Measurements from ENCODE around the gene SEMA3E.
"Not testable (repeated sequence)": the region's sequence is repeated elsewhere in the genome, so short reads cannot be mapped to it uniquely, and the experiment has no call there.

Gene SEMA3E

DNA sequence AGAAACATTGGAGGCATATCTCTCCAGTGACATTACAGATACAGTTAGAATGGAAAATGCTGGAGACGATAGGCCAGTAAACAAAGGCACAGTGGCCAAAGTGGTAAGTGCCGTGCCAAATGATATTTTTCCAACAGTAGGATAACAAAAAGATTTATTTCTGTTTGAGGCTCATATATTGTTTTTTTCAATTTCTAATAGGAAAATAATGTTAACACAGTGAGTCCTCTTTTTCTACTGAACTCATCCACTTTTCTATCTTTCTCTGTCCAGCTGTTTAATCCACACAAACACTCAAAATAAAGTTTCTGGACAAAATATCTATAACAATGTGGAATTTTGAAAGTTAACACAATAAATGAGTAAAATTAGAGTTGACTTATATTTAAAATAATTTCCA, 201.3 kb downstream of the SEMA3E start:
- DNase-seq, result no peak

DNA sequence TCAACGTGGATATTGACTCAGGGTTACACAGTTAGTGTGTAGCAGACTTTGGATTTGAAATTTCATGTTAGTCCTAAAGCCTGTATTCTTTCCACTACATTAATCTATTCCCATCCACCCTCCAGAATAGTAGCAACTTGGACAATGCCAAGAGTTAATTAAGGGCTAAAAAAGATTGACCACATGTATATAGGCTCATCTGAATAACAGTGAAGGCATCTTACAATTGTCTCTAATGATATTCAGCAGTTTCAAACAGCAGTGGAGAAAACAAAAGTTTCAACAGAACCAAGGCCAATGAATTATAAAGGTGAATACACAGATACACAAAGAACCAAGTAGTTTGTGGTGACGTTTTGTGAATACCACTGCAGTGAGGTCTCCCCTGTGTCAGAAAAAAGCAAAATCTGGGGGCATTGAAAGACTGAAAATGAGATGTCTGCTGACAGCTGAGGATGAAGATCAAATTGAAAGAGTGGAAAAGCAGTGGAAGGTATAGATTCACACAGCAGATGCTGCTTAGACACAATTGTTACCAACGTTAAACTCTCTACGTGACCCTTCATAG, 202.8 kb downstream of the SEMA3E start:
- DNase-seq, result no peak

DNA sequence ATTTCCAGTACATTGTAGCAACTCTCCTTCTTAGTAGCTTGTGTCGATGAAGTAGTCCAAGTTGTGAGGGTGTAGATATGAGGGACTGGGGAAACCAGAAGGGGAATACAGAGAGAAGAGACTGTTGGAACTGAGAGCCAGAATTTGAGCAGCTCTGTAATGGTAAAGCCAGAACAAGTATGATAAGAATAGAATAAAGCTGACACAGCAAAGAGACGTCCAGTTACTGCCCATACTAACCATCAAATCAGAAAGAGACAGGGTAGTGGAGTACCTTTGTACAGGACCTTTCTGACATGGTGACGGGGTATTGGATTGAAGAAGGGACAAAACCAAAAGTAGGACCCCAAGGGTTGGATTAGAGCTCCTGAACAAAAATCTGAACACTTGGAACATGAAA, 206.0 kb downstream of the SEMA3E start:
- no peak for DNase-seq

DNA sequence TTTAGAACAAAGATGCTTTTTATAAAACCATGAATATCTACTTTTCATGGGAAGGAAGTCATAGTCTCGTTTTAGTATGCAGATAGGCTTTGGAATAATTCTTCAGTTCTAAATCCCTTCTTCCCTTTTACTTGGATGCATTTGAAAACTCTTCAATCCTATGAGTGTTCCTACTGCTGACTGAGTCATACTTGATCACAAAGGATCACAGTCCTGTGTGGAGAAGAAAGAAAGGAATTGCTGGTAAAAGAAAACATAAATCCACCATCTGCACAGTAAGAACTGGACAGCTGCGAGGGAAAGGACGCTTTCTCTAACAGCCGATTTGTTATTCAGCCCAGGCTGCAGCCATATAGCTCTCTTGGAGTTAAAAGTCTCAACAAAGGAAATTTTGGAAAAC, 209.9 kb downstream of the SEMA3E start:
- DNase-seq, result no peak

DNA sequence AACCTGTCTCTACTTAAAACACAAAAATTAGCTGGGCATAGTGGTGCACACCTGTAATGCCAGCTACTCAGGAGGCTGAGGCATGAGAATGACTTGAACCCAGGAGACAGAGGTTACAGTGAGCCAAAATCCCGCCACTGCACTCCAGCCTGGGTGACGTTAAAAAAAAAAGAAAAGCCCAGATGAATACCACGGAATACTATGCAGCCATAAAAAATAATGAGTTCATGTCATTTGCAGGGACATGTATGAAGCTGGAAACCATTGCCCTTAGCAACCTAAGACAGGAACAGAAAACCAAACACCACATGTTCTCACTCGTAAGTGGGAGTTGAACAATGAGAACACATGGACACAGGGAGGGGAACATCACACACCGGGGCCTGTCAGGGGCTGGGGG, 218.7 kb downstream of the SEMA3E start:
- DNase-seq, result not testable (repeated sequence)

DNA sequence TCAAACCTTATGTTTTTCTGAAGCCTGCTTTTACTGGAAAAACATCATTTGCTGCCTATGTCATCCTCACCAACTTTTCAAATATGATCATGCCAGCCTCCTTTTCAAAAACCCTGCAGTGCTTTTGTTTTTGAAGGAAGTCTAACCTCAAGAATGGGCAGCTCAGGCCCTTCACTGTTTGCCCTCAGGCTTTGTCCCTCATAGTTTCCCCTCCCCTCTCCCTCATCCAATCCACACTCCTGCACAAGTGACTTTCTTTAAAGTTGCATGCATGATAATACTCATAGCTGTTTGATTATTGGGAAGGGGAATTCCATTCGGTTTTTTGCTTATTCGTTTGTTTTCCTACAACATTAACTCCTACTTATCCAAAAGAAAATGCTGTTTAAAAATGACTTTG, 219.4 kb downstream of the SEMA3E start:
- DNase-seq, result no peak

DNA sequence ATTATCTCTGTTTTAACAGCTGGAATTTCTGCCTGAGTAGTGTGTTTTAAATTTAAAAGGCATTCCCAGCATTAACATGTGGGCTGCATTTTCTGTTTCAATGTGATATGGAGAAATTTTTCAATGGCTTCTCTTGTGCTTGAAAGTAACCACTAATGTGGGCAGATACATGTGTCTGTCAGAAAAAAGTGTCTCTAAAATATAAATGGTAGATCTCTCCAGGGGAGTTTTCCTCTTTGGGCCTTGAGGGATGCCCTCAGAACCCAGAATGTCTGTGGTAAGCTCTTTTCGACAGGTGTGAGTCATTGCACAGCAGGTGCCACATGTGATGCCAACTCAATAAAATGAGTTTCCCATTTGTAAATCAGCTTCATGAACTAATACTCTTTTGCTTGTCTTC, 221.1 kb downstream of the SEMA3E start:
- no peak for DNase-seq

DNA sequence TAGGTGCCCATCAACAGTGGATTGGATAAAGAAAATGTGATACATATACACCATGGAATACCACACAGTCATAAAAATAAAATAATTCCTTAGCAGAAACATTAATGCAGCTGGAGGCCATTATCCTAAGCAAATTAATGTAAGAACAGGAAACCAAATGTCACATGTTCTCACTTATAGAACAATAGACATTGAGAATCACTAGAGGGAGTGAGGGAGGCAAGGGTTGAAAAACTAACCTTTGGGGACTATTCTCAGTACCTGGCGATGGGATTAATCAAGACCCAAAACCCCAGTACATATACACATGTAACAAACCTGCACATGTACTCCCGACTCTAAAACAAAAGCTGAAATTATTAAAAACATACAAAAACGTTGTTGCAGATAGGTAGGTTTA, 222.6 kb downstream of the SEMA3E start:
- no peak for DNase-seq

DNA sequence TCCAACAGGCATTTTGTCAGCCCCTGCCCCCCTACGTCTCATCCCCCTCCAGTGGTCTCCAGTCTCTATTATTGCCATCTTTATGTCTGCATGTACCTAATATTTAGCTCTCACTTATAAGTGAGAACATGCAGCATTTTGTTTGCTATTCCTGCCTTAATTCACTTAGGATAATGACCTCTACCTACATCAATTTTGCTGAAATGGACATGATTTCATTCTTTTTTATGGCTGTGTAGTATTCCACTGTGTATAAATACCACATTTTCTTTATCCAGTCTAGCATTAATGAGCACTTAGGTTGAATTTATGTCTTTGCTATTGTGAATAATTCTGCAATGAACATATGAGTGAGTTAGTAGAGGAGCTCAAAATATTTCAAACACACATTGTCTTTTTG, 229.9 kb downstream of the SEMA3E start:
- no peak for DNase-seq

DNA sequence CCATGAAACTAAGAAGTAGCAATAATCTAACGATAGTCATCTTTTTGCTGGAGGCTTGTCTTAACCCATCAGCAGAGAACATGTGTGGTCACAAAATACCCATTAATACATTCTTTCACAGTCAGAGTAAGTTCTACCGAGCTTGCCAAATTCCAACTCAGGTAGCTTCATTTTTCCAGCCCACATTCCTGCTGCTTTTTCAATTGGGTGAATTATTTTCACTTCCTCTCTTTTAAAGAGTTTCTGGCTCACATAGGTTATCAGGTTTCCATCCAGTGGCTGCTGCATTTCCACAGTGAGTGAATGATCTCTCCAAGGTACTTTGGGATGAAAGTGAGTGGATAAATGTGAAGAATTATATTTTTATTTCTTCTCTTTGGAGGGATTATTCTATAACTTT, 233.1 kb downstream of the SEMA3E start:
- no peak for DNase-seq

DNA sequence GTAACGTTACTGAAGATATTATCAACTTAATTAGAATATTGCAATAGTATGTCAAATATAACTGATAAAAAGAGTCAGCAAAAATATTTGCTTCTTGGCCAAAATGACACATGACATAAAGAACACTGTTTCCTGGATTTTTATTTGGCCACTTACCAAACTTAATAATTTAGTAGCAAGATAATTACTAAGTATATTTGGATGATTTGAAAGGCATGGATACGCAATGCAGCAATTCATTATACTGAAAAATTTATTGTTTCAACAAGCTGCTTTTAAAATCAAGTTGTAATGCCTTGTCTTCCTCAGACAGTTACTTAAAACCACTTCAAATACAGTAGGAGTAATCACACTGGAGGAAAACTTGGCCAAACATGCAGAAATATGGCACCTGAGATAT, 234.0 kb downstream of the SEMA3E start:
- DNase-seq, result no peak

DNA sequence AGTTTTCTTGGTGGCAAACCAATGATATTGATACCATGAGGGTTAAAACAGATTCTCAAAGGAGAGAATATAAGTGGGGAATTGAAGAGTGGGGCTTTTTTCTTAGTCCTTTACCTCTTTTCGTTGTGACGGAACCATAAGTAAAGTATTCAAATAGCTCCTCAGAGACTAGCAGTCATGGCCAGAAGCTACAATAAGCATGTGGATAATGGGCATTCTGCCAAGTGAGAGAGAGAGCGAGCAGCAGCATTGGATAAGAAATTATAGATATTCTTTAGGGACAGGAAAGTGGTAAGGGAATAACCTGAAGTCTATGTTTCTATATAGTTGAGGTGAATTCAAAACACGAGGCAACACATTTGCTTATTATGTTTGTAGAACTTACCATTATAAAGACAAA, 235.1 kb downstream of the SEMA3E start:
- DNase-seq, result no peak

DNA sequence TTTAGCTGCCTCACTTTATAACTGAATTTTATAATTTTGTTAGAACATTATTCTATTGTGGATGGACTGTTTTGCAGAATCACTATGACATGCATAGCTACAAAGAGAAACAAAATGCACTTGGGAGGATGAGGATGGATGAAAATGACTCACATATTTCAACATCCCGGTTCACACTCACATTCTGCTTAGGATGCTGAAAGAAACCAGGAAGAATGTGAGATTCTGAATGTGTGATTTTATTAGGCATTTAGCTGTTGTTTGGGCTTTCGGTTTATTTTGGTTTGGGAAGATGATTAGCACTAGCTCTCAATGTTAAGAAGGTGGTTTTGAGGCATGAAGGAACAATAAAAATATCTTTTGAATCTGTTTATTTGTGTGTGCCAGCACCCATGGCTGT, 235.5 kb downstream of the SEMA3E start:
- DNase-seq, result no peak

DNA sequence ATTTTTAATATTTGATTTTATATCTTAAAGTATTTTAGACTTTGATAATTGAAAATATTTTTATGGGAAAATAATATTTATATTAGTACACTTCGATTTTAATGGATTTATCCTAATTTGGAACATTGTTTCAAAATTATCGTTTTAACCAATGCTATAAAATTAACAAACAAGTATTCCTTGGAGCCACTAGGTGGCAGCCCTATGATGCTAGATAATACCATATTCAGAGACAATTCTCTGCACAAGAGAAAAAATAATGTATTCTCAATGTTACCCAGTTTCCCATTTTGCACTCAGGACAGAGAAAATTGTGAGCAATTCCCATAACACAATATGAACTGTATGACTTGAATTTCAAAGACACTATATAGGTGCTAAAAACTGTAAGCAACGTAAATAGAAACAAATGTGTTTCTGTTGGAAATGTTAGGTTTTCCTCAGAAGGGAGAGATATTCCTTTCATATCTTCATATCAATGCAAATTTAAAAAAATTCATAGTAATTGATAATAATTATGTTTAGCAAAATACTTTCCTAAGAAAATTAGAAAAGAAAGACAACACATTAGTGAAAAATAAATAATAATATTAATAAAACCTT, 237.8 kb downstream of the SEMA3E start:
- DNase-seq, result peak; percentile 32

DNA sequence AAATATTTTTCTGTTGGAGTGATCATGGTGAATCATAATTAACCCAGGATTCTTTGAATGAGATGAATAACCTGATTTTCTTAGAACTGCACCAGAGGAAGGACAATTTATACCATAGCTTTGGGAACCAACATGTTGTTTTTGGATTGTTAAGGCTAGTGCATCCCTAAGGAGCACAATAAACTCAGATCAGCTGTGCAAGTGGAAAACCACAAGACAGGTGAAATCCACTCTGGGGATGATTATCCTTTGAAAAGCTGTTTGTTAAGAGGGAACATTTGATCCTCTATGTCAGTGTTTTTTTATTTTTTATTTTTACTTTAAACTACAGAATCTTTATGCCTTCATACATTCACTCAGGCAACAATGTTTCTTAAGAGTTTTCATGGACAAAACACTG, 254.2 kb downstream of the SEMA3E start:
- DNase-seq, result no peak

DNA sequence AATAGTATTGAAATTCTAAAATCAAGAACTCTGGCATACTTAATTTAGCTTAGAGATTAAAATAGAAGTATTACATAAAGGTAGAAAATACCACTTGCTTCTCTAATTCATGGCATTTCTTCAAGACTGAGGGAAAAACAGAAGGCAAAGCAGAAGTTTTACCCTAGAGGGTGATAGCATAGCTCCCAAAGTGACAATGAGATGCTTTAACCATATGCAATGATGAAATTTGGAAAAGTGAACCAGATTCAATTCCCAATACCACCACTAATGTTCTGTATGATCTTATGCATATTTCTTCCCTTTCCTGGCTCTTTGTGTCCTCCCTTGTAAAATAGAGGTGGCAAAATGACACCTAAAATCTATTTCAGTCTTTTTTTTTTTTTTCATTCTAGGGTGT, 260.5 kb downstream of the SEMA3E start:
- DNase-seq, result no peak

DNA sequence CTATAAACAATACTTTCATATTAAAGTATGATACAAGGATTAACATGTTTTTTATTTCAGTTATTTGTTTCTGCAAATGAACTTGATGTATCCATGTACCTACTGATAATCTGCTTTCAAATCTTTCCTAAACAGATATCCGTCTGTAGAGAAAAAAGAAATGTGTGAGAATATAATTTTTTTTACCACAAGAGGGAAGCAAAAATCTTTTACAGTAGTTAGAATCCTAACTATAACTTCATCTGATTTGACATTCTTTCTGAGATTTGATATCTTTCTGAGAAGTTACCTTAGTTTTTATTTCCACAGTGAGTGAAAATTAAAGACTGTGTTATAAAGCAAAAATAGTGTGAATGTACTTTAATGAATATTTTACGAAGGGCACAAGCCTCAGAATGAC, 282.3 kb downstream of the SEMA3E start:
- no peak for DNase-seq

DNA sequence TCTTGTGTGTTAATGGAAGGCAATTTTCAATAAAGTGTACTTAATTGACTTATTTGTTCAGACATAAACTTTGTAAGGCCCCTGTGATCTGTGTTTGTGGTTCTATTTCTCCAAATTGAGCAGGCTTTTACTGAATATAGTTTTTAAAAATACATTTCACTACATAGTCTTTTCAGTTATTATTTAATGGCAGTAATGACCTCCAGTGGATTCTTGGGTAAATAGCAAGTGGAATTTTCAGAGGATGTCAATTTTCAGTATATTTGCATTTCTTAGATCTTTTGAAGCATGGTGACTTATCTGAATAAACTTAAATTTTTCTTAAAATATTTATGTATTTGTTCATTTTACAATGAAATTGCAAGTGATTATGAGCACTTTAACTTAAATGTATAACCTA, 283.2 kb downstream of the SEMA3E start:
- DNase-seq, result no peak

DNA sequence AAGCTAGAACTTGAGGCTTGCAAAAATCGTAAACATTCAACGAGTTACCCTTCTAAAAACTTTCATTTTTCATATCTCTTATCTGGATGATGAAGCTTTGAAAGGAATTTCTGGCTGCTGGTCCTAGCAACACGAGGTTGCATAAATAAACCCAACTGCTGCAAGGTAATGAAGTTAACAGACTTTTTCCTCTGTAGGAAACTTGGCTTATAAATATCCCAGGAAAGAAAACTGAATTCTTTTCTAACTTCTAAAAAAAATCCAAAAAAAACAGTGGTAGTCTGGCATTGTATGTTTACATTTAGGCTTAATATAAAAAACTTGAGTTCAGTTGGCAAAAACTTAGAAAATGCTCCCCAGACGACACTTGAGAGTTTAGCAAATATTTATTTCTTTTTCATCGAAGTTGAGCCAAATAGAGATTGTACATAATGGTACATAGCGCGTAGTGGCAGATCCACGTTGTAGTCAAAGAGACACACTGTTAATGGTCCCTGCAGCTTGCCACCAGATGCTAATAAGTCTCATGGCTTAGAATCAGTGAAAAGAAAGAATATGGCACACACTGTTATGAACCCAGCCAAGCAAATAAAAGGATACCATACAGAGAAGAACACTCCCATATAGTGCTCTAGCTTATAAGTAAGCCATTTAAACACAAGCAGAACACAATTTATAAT, 285.9 kb downstream of the SEMA3E start:
- DNase-seq, result no peak

DNA sequence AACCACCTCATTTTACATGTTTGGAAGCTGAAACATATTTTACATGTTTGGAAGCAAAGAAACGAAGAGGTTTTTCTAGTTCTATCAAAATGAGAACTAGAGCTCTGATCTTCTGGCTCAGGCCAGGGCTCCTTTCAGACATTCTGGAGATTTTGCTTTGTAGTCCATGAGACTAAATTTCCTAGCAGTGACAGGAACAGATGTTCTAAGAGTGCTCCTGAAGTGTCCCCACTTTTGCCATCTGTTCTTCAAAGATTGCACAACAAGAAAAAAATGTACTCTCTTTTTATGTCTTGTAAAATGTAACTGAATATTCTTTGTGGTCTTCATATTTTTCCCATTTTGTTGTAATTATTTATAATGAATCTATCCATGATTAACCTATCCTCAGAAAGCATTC, 289.8 kb downstream of the SEMA3E start:
- DNase-seq, result no peak

DNA sequence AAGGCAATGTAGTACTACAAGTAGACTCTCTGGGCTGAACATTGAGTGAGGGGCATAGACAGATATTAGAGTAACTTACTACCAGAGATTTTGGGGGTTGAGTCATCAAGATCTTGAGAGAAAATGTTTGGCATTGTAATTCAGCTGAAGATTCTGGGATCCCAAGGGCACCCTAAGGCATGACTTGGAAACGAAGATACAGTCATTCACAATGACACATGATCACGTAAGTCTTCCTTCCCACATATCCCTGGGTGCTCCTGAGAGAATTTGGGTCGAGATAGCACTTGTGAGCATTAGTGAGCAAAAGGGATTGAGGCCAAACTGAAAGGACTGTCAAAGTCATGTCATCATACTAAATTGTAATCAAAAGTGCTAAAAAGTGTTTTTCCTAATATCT, 293.8 kb downstream of the SEMA3E start:
- no peak for DNase-seq

DNA sequence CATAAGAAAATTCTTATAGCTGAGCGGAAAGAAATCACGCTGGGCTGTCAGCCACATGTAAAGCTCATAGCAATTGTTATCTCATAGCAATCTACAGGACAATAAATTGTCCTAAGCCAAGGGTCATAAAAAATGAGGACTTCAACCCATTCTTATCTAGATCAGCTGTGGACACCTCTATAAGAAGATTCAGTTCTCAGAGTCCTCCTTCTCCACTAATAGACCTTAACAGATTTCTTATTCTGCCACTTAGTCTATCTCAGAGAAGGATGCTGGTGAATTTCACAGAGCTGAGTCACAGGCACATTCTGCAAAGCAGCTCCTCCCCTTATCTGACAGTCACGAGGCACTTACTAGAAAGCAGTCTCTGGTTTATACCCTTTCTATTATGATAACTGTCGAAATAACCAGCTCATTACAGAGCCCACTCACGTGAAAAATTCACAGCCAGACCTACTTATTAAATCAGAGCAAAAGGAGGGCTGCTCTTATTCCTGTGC, 300.9 kb downstream of the SEMA3E start:
- DNase-seq, result no peak

DNA sequence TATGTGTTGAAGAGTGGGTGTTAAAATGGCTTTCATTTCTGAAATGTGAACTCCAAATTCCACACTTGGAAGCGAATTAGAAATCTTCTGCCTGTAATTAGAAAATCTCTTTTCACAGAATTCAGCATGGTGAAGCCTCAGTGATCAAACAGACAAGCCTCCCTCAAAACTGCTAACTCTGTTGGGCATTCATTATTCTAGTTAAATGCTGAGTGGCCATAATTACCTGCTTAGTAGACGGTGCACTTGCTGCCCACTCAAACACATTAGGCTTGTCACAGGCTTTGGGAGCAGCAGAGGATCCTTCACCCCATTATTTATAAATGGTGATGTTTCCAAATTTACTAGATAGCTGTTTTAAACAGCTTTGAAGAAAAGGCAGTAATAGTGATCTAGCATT, 309.0 kb downstream of the SEMA3E start:
- no peak for DNase-seq

DNA sequence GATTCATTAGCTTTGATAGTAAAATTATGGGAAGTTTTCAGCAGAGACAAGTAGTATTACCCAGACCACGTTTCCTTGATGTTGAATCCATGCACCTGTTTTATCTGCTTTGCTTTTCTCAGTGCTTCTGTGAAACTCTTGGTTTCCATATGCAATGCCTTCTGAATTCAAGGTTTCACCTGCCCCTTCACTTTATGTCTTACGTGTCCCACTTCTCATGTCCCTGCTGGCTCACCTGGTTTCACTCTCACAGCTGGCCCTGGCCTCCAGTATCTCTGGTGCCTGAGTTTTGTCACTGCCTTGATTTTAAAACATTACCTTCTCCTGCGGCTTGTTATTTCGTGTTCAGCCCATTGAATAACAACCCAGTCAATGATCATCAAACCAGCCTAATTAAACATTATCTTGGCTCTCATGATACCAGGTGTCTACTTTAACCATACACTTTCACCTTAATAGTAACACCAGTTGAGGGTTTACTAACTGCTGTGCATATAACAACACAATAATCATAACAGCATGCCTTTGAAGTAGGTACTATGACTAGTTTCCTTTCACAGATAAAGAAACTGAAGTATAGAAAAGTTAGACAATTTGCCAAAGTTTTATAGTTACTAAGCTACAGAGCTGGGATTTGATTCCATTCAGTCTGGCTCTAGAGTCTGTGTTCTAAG, 310.5 kb downstream of the SEMA3E start:
- DNase-seq, result no peak
